HPDE6-E6E7 (cell line): Measurements from ENCODE around the gene BCL2L2.
"Not testable (repeated sequence)": the region's sequence is repeated elsewhere in the genome, so short reads cannot be mapped to it uniquely, and the experiment has no call there.

Experiments used
- DNase-seq: peaks from one replicate; pipeline ENCODE4 v3.0.0; 2011; ENCODE audit warnings: missing footprints; ENCODE audit errors: extremely low spot score

BCL2L2 gene

GRCh38 chr14:23324455-23324846 is 17.8 kb downstream of the BCL2L2 start:
- DNase-seq: no peak

- DNase-seq: no peak
Measured at GRCh38 chr14:23324993-23325392, 18.4 kb downstream of the BCL2L2 start.

- not testable (repeated sequence) for DNase-seq
Measured at GRCh38 chr14:23325746-23326145, 19.1 kb downstream of the BCL2L2 start.

GRCh38 chr14:23326491-23327332 is 20.1 kb downstream of the BCL2L2 start:
- no peak for DNase-seq

- DNase-seq: peak; percentile 66
Measured at GRCh38 chr14:23327947-23328744, 21.5 kb downstream of the BCL2L2 start.

- no peak for DNase-seq
Measured at GRCh38 chr14:23335623-23336022, 29.0 kb downstream of the BCL2L2 start.

GRCh38 chr14:23339506-23340268 is 33.1 kb downstream of the BCL2L2 start:
- DNase-seq: no peak

- DNase-seq: no peak
Measured at GRCh38 chr14:23344481-23344880, 37.8 kb downstream of the BCL2L2 start.

GRCh38 chr14:23345987-23346692 is 39.5 kb downstream of the BCL2L2 start:
- no peak for DNase-seq

- no peak for DNase-seq
Measured at GRCh38 chr14:23346693-23347405, 40.2 kb downstream of the BCL2L2 start.

GRCh38 chr14:23347406-23348296 is 41.0 kb downstream of the BCL2L2 start:
- no peak for DNase-seq

- DNase-seq: no peak
Measured at GRCh38 chr14:23348297-23348655, 41.6 kb downstream of the BCL2L2 start.

- DNase-seq: no peak
Measured at GRCh38 chr14:23349156-23349845, 42.7 kb downstream of the BCL2L2 start.

GRCh38 chr14:23351681-23352505 is 45.3 kb downstream of the BCL2L2 start:
- no peak for DNase-seq

- peak; percentile 57 for DNase-seq
Measured at GRCh38 chr14:23352506-23353432, 46.1 kb downstream of the BCL2L2 start, which contains the start of gene SLC22A17. SLC22A17 (minus strand) TSS chr14:23352887.

GRCh38 chr14:23353433-23353780 is 46.8 kb downstream of the BCL2L2 start:
- no peak for DNase-seq

- DNase-seq: no peak
Measured at GRCh38 chr14:23354990-23355389, 48.4 kb downstream of the BCL2L2 start.
